Activated T-cell treated with anti-CD3 and anti-CD28 coated beads, Interleukin-2, amount 50 U/mL, for 1 hour (primary cell): Measurements from ENCODE around the gene MIB2.

Experiments
- DNase-seq: peaks from one replicate; pipeline ENCODE4 v3.0.0-alpha.2; 2020

Gene MIB2

GRCh38 chr1:1616045-1616790 is 918 bp downstream of the MIB2 start:
- no peak for DNase-seq

- DNase-seq: no peak
Observed at GRCh38 chr1:1616838-1617237, 1.5 kb downstream of the MIB2 start.

- no peak for DNase-seq
Observed at GRCh38 chr1:1617516-1617915, 2.2 kb downstream of the MIB2 start.

- DNase-seq: no peak
Observed at GRCh38 chr1:1617925-1618324, 2.6 kb downstream of the MIB2 start.

- no peak for DNase-seq
Observed at GRCh38 chr1:1618396-1619068, 3.2 kb downstream of the MIB2 start.

- DNase-seq: no peak
Observed at GRCh38 chr1:1619917-1620361, 4.6 kb downstream of the MIB2 start.

- no peak for DNase-seq
Observed at GRCh38 chr1:1620433-1621139, 5.3 kb downstream of the MIB2 start.

- no peak for DNase-seq
Observed at GRCh38 chr1:1621173-1622009, 6.1 kb downstream of the MIB2 start.

- no peak for DNase-seq
Observed at GRCh38 chr1:1622010-1622787, 6.9 kb downstream of the MIB2 start.

- no peak for DNase-seq
Observed at GRCh38 chr1:1622788-1623094, 7.4 kb downstream of the MIB2 start.

- DNase-seq: no peak
Observed at GRCh38 chr1:1623181-1623630, 7.9 kb downstream of the MIB2 start.

- no peak for DNase-seq
Observed at GRCh38 chr1:1623631-1624442, 8.5 kb downstream of the MIB2 start.

- DNase-seq: no peak
Observed at GRCh38 chr1:1624443-1625403, 9.4 kb downstream of the MIB2 start.

GRCh38 chr1:1625404-1625775 is 10.1 kb downstream of the MIB2 start:
- DNase-seq: no peak

GRCh38 chr1:1625824-1626206 is 10.5 kb downstream of the MIB2 start:
- no peak for DNase-seq

- peak; percentile 15 for DNase-seq
Observed at GRCh38 chr1:1626207-1627141, 11.2 kb downstream of the MIB2 start.

- DNase-seq: no peak
Observed at GRCh38 chr1:1627261-1627828, 12.0 kb downstream of the MIB2 start.
